ENCODE measurements around the gene ALDH9A1.
A peak's percentile ranks its signal among the peaks of the same experiment; 100 is the strongest.
"Not testable (repeated sequence)": the region's sequence is repeated elsewhere in the genome, so short reads cannot be mapped to it uniquely, and the experiment has no call there.

The ALDH9A1 gene

DNA sequence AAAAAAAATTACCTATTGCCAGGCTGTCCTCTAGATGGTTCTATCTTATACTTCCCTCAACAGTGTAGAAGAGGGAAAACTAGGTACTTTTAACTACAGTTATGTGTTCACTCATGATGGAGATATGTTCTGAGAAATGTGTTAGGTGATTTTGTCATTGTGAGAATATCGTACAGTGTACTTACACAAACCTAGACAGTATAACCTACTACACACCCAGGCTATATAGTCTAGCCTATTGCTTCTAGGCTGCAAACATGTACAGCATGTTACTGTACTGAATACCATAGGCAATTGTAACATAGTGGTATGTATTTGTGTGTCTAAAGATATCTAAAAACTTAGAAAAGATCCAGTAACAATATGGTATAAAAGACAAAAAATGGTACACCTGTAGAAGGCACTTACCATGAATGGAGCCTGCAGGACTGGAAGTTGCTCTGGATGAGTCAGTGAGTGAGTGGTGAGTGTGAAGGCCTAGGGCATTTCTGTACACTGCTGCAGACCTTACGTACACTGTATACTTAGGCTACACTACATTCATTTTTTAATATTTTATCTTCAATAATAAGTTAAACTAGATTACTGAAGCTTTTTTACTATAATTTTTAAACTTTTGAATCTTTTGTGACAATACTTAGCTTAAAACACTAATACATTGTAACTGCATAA lies 54.2 kb downstream of the ALDH9A1 start:
- no peak for DNase-seq

- no peak for DNase-seq
Observed at GRCh38 chr1:165641231-165641987, 57.0 kb downstream of the ALDH9A1 start.

- DNase-seq = no peak
Observed at GRCh38 chr1:165639821-165640623, 58.3 kb downstream of the ALDH9A1 start.

GRCh38 chr1:165638211-165638610 lies 60.2 kb downstream of the ALDH9A1 start:
- not testable (repeated sequence) for DNase-seq

DNA sequence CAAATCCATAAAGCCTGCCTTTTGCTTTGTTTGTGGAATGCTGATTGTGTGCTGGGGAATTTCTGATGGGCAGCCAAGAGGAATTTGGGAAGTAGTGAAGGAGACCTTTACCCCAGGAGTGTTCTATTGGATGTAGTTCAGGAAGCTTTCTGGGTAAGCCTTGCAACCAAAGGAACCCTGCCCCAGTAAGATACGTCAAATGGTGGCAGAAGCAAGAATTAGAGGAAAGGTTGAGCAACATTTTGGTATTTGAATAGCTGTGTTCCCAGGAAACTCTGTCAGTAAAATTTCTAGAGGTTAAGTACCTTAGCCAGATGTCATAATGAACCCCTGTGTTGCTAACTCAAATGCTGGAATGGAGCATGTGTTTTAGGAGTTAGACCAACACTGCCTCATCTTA lies 60.9 kb downstream of the ALDH9A1 start:
- no peak for DNase-seq

DNA sequence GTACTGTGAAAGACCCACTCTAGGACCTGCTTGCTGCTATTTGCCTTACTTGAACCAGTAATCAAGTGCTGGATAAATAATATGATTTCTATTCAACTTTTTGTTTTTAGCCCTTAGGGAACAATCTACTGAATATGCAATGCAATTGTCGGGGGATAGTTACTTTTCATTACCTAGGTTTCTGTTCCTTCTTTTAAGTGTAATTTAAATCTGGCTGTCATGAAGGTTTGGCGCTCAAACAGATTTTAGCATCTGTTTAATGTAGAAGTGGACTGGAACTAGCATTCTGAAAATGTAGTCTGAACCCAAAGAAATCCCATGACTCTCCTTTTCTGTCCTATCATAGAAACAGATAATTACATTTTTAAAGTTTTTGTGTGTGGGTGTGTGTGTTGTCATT lies 62.5 kb downstream of the ALDH9A1 start:
- no peak for DNase-seq

- DNase-seq = no peak
Observed at GRCh38 chr1:165635329-165635728, 63.0 kb downstream of the ALDH9A1 start.

DNA sequence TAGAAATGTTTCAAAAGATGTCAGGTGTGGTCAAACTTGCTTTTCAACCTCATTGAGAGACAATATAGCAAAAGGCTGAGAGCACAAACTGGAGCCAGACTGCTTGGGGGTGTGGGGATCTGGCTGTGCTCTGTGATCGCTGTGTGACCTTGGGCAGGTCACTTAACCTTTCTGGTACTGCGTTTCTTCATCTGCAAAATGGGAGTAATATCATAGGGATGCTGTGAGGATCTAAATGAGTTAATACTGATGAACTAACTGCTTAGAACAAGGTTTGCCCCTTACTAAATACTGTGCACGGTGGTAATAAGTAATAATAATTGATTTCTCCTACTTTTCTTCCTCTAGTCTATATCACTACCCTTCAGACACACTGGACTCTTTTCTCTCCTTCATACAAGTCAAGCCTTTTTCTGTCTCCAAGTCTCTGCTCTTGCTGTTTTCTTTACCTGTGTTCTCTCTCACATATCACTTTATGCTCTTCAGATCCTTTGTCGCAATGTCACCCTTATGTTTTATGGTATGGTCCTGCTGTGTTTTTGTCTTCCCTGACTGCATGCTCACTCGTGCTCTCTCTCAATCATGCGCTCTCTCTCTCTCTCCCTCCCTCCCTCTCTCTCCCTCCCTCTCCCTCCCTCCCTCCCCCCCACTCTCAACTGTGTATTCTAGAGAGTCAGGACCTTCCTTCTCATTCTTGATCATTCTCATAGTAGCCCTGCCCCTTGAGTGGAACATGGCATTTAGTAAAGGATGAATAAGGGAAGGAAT lies 64.0 kb downstream of the ALDH9A1 start:
- no peak for DNase-seq

- no peak for DNase-seq
Observed at GRCh38 chr1:165633614-165634013, 64.7 kb downstream of the ALDH9A1 start.

DNA sequence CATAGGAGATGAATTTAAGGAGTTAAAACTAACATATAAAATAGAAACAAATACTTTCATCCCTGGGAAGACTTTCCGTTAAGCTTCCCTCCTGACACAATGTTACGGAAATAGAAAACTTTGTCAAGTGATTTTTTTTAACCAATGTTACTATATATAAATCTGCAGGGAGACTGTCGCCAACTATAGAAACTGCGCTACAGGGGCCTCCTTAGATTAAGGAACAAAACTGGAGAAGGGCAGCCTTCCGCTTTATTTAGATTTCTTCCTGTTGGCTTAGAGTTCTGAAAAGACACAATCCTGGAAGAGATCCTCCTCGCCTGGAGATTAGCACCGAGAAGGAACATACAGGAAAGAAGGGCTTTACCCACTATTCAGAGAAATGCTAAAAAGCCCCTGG lies 65.9 kb downstream of the ALDH9A1 start:
- DNase-seq = no peak

GRCh38 chr1:165632152-165632469 lies 66.3 kb downstream of the ALDH9A1 start:
- DNase-seq = no peak

- peak; percentile 80 for DNase-seq
Observed at GRCh38 chr1:165631342-165632151, 66.8 kb downstream of the ALDH9A1 start.

DNA sequence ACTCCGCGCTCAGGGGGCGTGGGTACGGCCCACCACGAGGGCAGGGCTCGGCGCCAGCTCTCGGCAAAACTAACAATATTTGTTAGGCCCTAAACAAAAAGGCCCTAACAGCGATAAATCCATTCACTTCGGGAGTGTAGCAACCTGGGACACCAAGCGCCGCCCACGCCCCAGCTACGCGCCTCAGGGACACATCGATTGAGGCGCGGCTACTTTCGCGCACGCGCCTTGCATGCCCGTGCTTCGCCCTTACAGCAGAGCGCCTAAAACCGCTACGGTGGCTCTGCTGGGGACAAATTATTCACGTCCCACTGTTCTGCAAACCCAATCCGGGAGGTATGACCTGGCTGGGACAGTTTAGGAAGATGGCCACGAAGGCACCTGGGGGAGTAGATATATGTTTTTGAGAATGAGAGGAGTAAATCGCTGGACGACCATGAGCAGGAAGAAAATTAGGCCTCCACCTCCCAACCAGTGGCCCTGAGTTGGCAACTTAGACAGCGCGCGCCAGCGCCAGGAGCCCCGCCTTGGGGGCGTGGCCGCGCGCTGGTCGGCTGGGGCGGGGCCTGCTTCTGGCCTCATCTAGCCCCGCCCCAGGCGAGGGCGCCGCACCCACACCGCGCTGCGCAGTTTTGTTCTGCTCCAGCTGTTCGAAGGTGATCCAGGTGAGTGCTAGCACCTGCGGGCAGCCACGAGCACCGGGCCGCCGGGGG lies 67.6 kb downstream of the ALDH9A1 start, which contains the start of gene MGST3:
MGST3 (plus strand) TSS at position 606 of the 713 bp plus-strand sequence. CDS start 18,614 bp downstream, outside the sequence.
- peak; percentile 91 for DNase-seq

DNA sequence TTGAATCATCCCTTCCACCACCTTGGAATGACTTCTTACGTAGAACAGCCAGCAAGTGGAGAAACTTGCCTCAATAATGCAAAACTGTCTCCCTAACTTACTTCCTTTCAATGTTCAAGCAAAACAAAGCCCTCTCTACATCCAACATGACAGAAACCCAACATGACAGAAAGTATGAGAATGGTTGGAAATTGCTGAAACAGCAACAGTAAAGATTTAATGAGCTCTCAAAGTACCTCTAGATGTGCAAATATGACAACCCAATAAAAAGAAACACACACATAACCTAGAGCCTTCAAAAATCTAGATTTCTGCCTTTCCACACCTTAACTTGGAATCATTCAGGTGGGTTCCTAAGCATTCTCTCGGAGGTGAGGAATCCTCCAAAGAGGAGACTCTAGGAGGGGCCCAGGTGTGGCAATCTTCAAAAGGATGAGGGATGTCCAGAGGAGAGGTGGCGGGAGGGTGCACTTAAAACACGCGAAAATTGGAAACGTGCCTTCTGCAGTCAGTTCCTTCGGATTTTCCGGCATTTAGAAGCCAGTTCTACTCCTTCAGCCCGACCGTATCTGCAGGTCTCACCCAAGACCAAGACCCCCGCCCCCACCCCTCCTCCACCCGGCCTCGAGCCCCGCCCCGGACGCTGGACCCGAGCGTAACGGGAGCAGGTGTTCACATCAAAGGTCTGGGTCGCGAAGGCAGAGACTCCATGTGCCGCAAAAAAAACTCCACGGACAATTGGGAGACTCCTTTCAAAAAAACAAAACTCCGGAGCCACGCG lies 68.3 kb downstream of the ALDH9A1 start:
- DNase-seq = peak; percentile 77

DNA sequence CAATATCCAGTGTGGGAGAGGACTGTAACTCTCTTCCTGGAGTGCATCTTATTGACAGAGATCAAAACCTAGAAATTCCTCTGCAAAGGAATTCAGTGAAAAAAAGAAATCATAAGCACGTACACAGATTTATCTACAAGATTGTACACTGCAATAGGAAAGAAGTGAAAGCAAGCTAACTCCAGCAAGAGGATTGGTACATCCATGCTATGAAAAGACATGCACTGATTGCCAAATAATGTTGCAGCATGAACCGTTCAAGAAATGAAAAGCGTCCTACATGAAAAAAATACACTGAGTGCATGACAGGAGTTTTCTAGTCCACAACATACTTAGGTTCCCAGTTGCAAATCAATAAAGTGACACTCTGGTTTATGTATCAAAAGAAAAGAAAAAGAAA lies 69.2 kb downstream of the ALDH9A1 start:
- no peak for DNase-seq

DNA sequence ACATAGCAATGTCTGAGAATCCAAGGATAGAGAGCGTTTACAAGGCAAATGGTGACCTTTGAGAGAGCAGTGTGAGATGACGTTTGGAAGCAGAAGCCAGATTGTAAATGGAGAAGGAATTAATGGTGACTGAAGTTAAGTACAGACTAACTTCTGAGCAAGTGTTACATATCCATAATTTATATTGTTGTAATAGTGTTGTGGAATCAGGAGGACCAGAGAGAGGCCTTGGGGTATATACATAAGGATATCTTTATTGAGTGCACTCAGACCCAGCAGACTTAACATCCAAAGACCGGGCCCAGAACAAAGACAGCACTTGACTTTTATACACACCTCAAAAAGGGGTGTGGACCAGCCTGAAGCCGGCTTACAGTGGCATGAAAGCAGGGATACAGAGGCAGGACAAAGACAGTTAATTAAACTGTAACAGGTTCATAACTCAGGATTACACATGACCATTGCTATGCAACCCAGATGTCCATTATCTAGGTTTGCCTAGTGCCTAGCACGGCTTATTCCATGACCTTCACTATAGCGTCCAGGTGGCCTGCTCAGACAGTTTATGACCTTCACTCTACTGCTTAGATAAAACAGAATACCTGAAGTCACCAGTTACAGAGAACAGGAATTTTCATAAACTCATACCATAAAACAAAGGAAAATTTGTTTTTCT lies 70.1 kb downstream of the ALDH9A1 start:
- no peak for DNase-seq

DNA sequence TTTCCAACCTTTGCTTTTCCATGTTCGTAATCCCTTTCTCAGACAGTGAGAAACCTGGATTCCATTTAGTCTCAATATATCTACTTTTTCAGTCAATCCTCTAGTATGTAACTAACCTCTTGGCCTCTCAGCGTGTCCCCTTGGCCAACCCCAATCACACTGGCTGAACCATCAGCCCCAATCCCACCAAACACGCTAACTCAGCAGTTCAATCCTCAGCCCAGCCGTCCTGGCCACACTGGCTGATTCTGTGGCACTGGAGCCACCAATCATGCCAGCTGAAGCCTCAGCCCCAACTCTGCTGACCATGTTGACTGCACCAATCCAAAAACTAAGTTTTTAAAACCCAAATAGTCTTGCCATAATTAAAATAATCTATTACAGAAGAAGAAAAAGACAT lies 73.9 kb downstream of the ALDH9A1 start:
- DNase-seq = no peak

DNA sequence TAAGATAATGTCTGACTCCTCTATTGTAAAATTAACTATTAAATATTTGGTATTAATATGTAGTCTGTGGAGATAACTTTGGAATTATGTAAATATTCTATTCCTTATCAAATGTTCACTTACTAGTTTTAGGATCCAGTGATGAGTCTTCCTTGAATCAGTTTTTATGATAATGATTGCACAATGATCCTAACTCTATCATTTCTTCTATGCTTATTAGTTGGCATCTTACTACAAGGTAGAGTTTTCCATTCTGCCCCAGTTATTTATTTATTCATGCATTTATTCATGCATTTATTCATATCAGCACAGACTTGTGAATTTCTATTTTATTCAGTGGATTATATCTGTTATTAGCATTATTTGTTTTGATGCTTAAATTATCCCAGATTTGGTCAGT lies 74.7 kb downstream of the ALDH9A1 start:
- DNase-seq = no peak

GRCh38 chr1:165619647-165620151 lies 78.7 kb downstream of the ALDH9A1 start:
- DNase-seq = no peak
